MCF 10A (cell line): ENCODE data around the gene ROCK2. TPM values are rescaled to one million over a fixed set of nuclear protein-coding genes. Genes with fewer than 3 reads are reported as not detected.

Experiments used
- BruUV-seq: library from RNA; stranded (reverse); fragments of 400-500 nt; replicated peaks from 2 replicates; lab custom pipeline; 2021; lab: Mats Ljungman, UMichigan
- CTCF ChIA-PET: fragments of 300-600 bp; sonication (Branson Sonifier 250); formaldehyde crosslinking; extraction: SDS; loops from one replicate; lab custom pipeline; 2021; ENCODE audit warnings: antibody characterized with exemption, inconsistent platforms; lab: Yijun Ruan, JAX
- POLR2A ChIA-PET: fragments of 300-600, 350-650 bp; sonication (Branson Sonifier 250); formaldehyde crosslinking; extraction: SDS; loops from one replicate; lab custom pipeline; 2020; ENCODE audit warnings: antibody characterized with exemption, inconsistent platforms; lab: Yijun Ruan, JAX
- DNase-seq: peaks from one replicate; pipeline ENCODE4 v3.0.0-alpha.2; 2018; ENCODE audit not compliant: unreplicated experiment
- H3K27ac Mint-ChIP-seq: one replicate; pipeline ENCODE4 v1.8.0; 2022; ENCODE audit warnings: mild to moderate bottlenecking, low read depth, mixed read lengths; ENCODE audit not compliant: unreplicated experiment
- H3K27me3 Mint-ChIP-seq: one replicate; pipeline ENCODE4 v1.8.0; 2022; ENCODE audit warnings: mixed read lengths; ENCODE audit not compliant: insufficient read depth, unreplicated experiment
- H3K36me3 Mint-ChIP-seq: one replicate; pipeline ENCODE4 v1.8.0; 2022; ENCODE audit warnings: mild to moderate bottlenecking, moderate library complexity, mixed read lengths; ENCODE audit not compliant: insufficient read depth, unreplicated experiment
- H3K4me1 Mint-ChIP-seq: one replicate; pipeline ENCODE4 v1.8.0; 2022; ENCODE audit warnings: mixed read lengths; ENCODE audit not compliant: insufficient read depth, unreplicated experiment
- H3K4me3 Mint-ChIP-seq: one replicate; pipeline ENCODE4 v1.8.0; 2022; ENCODE audit warnings: mild to moderate bottlenecking, moderate library complexity, mixed read lengths; ENCODE audit not compliant: unreplicated experiment
- H3K9me3 Mint-ChIP-seq: one replicate; pipeline ENCODE4 v1.8.0; 2022; ENCODE audit warnings: mixed read lengths; ENCODE audit not compliant: unreplicated experiment
- CTCF ChIP-seq: fragments of 200-600 bp; IDR thresholded peaks from one replicate; pipeline ENCODE4 v1.8.0; 2022; ENCODE audit warnings: antibody characterized with exemption, mild to moderate bottlenecking; ENCODE audit not compliant: unreplicated experiment
- intact Hi-C: fragments of 100-400 bp; cut with micrococcal nuclease; formaldehyde crosslinking; loops from 2 replicates; pipeline ENCODE4 v1.14.1; 2022
- total RNA-seq: library from RNA; stranded (reverse); gene quantifications from 2 replicates; pipeline ENCODE4 v1.2.3, GENCODE V29; 2022

ROCK2 gene
- total RNA-seq, 1 experiment from 2014 or later, result 40.7 TPM

- Mint-ChIP-seq H3K36me3 (no peaks in the 10 kb centered on the region), H3K27me3 (no peaks in the 10 kb centered on the region), H3K4me1 (no peaks in the 10 kb centered on the region), H3K4me3 (no peak overlapping the region), H3K9me3 (no peaks in the 10 kb centered on the region), H3K27ac (no peak overlapping the region)
- TF ChIP-seq CTCF, result no peak
- CTCF ChIA-PET, result interaction anchor here (0.5 to 0.6 kb wide), 4 partner anchors 12 to 333 kb away, joined by 3 read pairs; no protein-coding TSS in a partner anchor
- no peak for DNase-seq
- intact Hi-C loops, result no loop called here
- BruUV-seq, result no TSS peak
- POLR2A ChIA-PET, result no interaction called here
Measured at GRCh38 chr2:11157296-11157695, 187.1 kb downstream of the ROCK2 start.

DNA sequence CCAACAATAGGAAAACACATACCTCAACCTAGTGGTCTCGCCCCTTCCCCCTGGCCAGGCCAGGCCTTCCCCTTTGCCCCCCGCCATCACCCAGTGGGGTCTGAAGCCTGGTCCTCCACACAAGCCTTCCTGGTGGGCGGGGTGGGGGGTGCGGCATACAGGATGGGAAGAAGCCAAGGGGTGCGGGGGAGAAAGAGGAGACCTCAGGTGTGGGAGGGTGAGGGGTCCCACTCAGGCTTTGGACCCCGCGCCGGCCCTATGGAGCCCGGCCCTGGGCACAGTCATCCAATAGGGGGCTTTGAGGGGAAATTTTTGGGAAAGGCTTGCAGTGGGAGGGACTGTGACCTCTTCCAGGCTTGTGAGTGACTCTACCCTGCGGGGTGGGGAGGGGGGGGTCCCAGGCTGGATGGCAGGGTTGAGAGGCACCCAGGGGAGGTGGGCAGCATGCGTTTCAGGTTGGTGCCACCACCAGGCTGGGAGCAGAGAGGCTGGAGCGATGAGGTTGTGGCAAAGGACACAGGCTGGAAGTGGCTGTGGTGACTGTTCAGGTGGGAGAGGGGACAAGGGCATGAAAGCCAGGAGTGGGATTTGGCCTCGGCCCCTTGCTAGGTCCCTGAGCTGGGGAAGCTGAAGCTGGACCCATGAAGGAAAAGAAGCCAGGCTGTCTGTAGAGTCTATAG lies 187.9 kb downstream of the ROCK2 start:
- POLR2A ChIA-PET, result no interaction called here
- H3K4me1 Mint-ChIP-seq, result no peaks in the 10 kb centered on the region
- CTCF ChIA-PET, result interaction anchor here (0.5 to 0.6 kb wide), 5 partner anchors 11 to 333 kb away, joined by 3 read pairs; no protein-coding TSS in a partner anchor
- H3K27ac Mint-ChIP-seq, result no peak overlapping the region
- H3K9me3 Mint-ChIP-seq, result no peaks in the 10 kb centered on the region
- H3K27me3 Mint-ChIP-seq, result no peaks in the 10 kb centered on the region
- intact Hi-C loops, result no loop called here
- no TSS peak for BruUV-seq
- no peaks in the 10 kb centered on the region for H3K36me3 Mint-ChIP-seq
- no peak for TF ChIP-seq CTCF
- peak overlapping the region; percentile 67 for H3K4me3 Mint-ChIP-seq
- no peak for DNase-seq

DNA sequence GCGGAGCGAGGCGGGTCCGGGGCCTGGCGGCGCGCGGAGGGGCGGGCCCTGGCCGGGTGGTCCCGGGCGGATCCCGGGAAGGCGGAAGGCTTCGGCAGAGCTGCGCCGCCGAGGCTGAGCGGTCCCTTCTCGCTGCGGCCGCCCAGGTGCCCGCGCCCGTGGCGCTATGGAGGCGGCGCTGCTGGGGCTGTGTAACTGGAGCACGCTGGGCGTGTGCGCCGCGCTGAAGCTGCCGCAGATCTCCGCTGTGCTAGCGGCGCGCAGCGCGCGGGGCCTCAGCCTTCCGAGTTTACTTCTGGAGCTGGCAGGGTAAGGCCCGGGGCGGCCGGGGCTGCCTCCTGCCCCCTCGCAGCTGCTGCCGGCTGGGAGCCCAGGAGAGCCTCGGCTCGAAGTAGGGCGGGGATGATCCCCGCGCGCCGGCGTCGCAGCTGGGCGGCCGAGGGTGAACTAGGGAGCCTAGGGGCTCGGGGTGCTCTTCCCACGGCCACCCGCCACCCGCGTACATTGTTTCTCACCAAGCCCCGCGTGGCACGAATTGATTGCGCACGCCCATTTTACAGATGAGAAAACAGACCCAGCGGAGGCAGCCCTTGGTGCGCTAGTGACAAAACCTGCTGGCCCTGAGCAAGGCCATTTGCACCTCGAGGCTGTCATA lies 188.9 kb downstream of the ROCK2 start, which contains the start of gene SLC66A3:
Gene SLC66A3, plus strand, starts transcription at position 87 of the 655 bp plus-strand sequence. Its CDS starts 80 bp downstream, at position 167.
- peak; percentile 84 for DNase-seq
- POLR2A ChIA-PET, result interaction anchor here (0.6 to 2.4 kb wide), 8 partner anchors 8 to 549 kb away, joined by 3 to 11 read pairs (median 3); partner anchors contain the start of gene PDIA6
- Mint-ChIP-seq H3K27me3 (no peaks in the 10 kb centered on the region), H3K9me3 (no peaks in the 10 kb centered on the region), H3K36me3 (no peaks in the 10 kb centered on the region), H3K4me3 (peak within 1 kb of the TSS; percentile 67), H3K4me1 (no peaks in the 10 kb centered on the region), H3K27ac (no peak within 1 kb of the TSS)
- intact Hi-C loops, result no loop called here
- CTCF ChIA-PET, result interaction anchor here (0.6 to 0.9 kb wide), 2 partner anchors 23 to 217 kb away, joined by 3 to 4 read pairs; no protein-coding TSS in a partner anchor
- BruUV-seq, result no TSS peak
- no peak for TF ChIP-seq CTCF

DNA sequence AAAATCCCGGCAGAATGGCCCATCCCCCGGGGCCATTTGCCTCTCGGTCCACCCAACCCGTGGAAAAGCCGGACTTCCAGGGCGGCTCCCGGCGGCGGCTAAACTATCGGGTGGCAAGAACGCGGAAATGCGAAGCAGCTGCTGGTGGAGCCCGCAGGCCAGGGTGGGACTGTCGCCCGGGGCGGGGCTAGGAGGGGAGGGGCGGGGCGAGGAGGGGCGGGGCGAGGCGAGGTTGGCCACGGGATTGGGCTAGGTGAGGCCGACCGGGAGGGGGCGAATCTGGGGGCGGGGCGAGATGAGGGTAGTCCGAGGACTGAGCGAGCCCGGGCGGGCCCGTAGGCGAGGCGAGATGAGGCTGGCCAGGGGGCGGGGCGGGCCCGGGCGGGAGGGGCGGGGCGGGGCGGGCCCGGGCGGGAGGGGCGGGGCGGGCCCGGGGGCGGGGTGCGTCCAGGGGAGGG lies 189.5 kb downstream of the ROCK2 start:
- Mint-ChIP-seq H3K4me3 (peak overlapping the region; percentile 67), H3K36me3 (no peaks in the 10 kb centered on the region), H3K27ac (no peak overlapping the region), H3K9me3 (no peaks in the 10 kb centered on the region), H3K4me1 (no peaks in the 10 kb centered on the region), H3K27me3 (no peaks in the 10 kb centered on the region)
- DNase-seq, result peak; percentile 95
- POLR2A ChIA-PET, result interaction anchor here (0.6 to 2.4 kb wide), 7 partner anchors 9 to 550 kb away, joined by 3 to 11 read pairs (median 3); a partner anchor contains a TSS
- CTCF ChIA-PET, result interaction anchor here (0.9 kb wide), 1 partner anchor 23 kb away, joined by 4 read pairs; no protein-coding TSS in a partner anchor
- no peak for TF ChIP-seq CTCF
- no TSS peak for BruUV-seq
- intact Hi-C loops, result no loop called here
